Endothelial cell of umbilical vein (primary cell): ENCODE measurements around the gene NPSR1. TPM values are rescaled to one million over a fixed set of nuclear protein-coding genes. Genes with fewer than 3 reads are reported as not detected.

Experiments
- BruUV-seq: library from RNA; stranded (reverse); fragments of 400-500 nt; replicated peaks from 2 replicates; lab custom pipeline; 2021; lab: Mats Ljungman, UMichigan
- CTCF ChIA-PET: fragments of 300-600, 350-600 bp; sonication (Branson Sonifier 250); formaldehyde crosslinking; loops from one replicate; lab custom pipeline; 2021; ENCODE audit warnings: antibody characterized with exemption, inconsistent platforms; lab: Charles Lee
- POLR2A ChIA-PET: fragments of 300-600, 350-600 bp; sonication (Branson Sonifier 250); formaldehyde crosslinking; loops from one replicate; lab custom pipeline; 2021; ENCODE audit warnings: antibody characterized with exemption, inconsistent platforms; lab: Charles Lee
- DNase-seq: peaks from one replicate; pipeline ENCODE4 v3.0.0-alpha.2; 2011; ENCODE audit warnings: low read depth, low spot score
- FAIRE-seq: peaks from 2 replicates; lab custom pipeline; 2011; peaks lifted over from hg19 to GRCh38; lab: Jason Lieb, UNC
- H2AFZ ChIP-seq: 2 replicates; pipeline ENCODE4 v1.6.0; 2012; ENCODE audit warnings: low read depth, low read length, control low read depth, inconsistent platforms
- H3K27ac ChIP-seq: 2 replicates; pipeline ENCODE4 v1.5.1; 2011; ENCODE audit warnings: low read depth, mild to moderate bottlenecking, control low read depth, low read length, moderate library complexity; ENCODE audit not compliant: insufficient read depth
- H3K27me3 ChIP-seq, 2 experiments: 2 replicates each; pipeline versions ENCODE4 v1.6.0 to v1.6.1; 2011; ENCODE audit warnings: low read length in 2 of 2, mixed read lengths in 1 of 2; ENCODE audit not compliant: control insufficient read depth in 2 of 2, insufficient read depth in 2 of 2
- H3K36me3 ChIP-seq, 2 experiments: 2 replicates in 1 of 2; 3 replicates in 1 of 2; pipeline ENCODE4 v1.5.1; 2011; ENCODE audit warnings: low read length in 2 of 2, mild to moderate bottlenecking in 1 of 2, moderate library complexity in 1 of 2; ENCODE audit not compliant: control insufficient read depth in 2 of 2, insufficient read depth in 2 of 2; ENCODE audit errors: extremely low read depth in 1 of 2
- H3K4me1 ChIP-seq: 3 replicates; pipeline ENCODE4 v1.5.1; 2011; ENCODE audit warnings: mild to moderate bottlenecking, low read length; ENCODE audit not compliant: control insufficient read depth, insufficient read depth; ENCODE audit errors: extremely low read depth
- H3K4me2 ChIP-seq: 2 replicates; pipeline ENCODE4 v1.6.1; 2011; ENCODE audit warnings: low read length, control low read depth, mixed read lengths; ENCODE audit not compliant: insufficient read depth
- H3K4me3 ChIP-seq, 3 experiments: fragments of 200-600 bp in 1 of 3; sonication (generic), shearing (Covaris generic) in 1 of 3; replicated peaks in 1 of 3; 2 replicates each; pipeline ENCODE4 v1.5.1; 2011 to 2016; ENCODE audit warnings: control low read depth in 3 of 3, low read length in 3 of 3, mild to moderate bottlenecking in 2 of 3, inconsistent platforms in 1 of 3, low read depth in 1 of 3, moderate library complexity in 1 of 3; ENCODE audit not compliant: insufficient read depth in 1 of 3
- H3K79me2 ChIP-seq: 2 replicates; pipeline ENCODE4 v1.6.0; 2012; ENCODE audit warnings: low read length, inconsistent platforms; ENCODE audit not compliant: control insufficient read depth, insufficient read depth
- H3K9ac ChIP-seq: replicated peaks from 2 replicates; pipeline ENCODE3; 2011; ENCODE audit warnings: low read length, control low read depth; ENCODE audit not compliant: insufficient read depth; ENCODE audit errors: extremely low read depth
- H3K9me1 ChIP-seq: replicated peaks from 3 replicates; pipeline ENCODE4 v1.6.0; 2011; ENCODE audit warnings: mild to moderate bottlenecking, low read length; ENCODE audit not compliant: control insufficient read depth, insufficient read depth; ENCODE audit errors: extremely low read depth
- H3K9me3 ChIP-seq: replicated peaks from 2 replicates; pipeline ENCODE4 v1.5.1; 2012; ENCODE audit warnings: low read length, inconsistent platforms; ENCODE audit not compliant: control insufficient read depth, insufficient read depth
- H4K20me1 ChIP-seq: replicated peaks from 2 replicates; pipeline ENCODE3; 2011; ENCODE audit warnings: mild to moderate bottlenecking, low read length; ENCODE audit not compliant: control insufficient read depth, insufficient read depth; ENCODE audit errors: extremely low read depth
- CTCF ChIP-seq, 2 donors: IDR thresholded peaks; 1 replicate in 1 of 2; 2 replicates in 1 of 2; pipeline ENCODE4 v1.5.1; 2011; ENCODE audit warnings: low read length in 2 of 2, mild to moderate bottlenecking in 2 of 2, moderate library complexity in 2 of 2, control low read depth in 1 of 2, inconsistent platforms in 1 of 2, low read depth in 1 of 2; ENCODE audit not compliant: insufficient read depth in 1 of 2; ENCODE audit errors: extremely low read depth in 1 of 2
- EZH2 ChIP-seq: IDR thresholded peaks from 2 replicates; pipeline ENCODE4 v1.6.1; 2012; ENCODE audit warnings: borderline replicate concordance, low read depth, mild to moderate bottlenecking, moderate library complexity, low read length, inconsistent platforms; ENCODE audit not compliant: severe bottlenecking
- JUN ChIP-seq: IDR thresholded peaks from 2 replicates; pipeline ENCODE4 v1.6.1; 2011; ENCODE audit warnings: borderline replicate concordance, low read depth; ENCODE audit not compliant: insufficient read length, insufficient read depth
- MAX ChIP-seq: IDR thresholded peaks from 2 replicates; pipeline ENCODE4 v1.6.1; 2011; ENCODE audit not compliant: insufficient read depth, insufficient read length
- MYC ChIP-seq: IDR thresholded peaks from one replicate; pipeline ENCODE4 v1.6.1; 2011; ENCODE audit warnings: mild to moderate bottlenecking, low read depth, low read length
- POLR2A ChIP-seq: IDR thresholded peaks from 2 replicates; pipeline ENCODE4 v1.6.1; 2012; ENCODE audit warnings: low read depth, mild to moderate bottlenecking, control low read depth, low read length
- POLR2AphosphoS5 ChIP-seq: IDR thresholded peaks from 2 replicates; pipeline ENCODE4 v1.6.1; 2012; ENCODE audit warnings: low read depth, mild to moderate bottlenecking, control low read depth, low read length, moderate library complexity; ENCODE audit not compliant: insufficient read depth
- dilution Hi-C: fragments of 300-500 bp; cut with MboI; formaldehyde crosslinking; loops from one replicate; pipeline ENCODE4 v1.15.0; 2019; ENCODE audit warnings: low sequenced_read_pairs; ENCODE audit not compliant: extremely low pct_ligation_motif_present
- intact Hi-C: fragments of 100-400 bp; cut with micrococcal nuclease; formaldehyde crosslinking; loops from one replicate; pipeline ENCODE4 v1.10.0; 2022
- polyA plus RNA-seq, 4 experiments: library from polyadenylated mRNA; depleted of rRNA in 3 of 4; stranded (reverse) in 3 of 4; unstranded in 1 of 4; fragments of >200 nt; gene quantifications; 2 replicates each; pipeline versions ENCODE4 v1.2.1 to v1.2.3, GENCODE V29; 2011 to 2012; ENCODE audit warnings: missing spikeins in 1 of 4
- total RNA-seq: library from RNA; stranded (reverse); gene quantifications from 2 replicates; pipeline ENCODE4 v1.2.3, GENCODE V29; 2021

NPSR1 gene
- total and polyA plus RNA-seq, 2 donors (not counting 3 experiments of a cell fraction or from before 2014, with no cell fraction given): not detected

- BruUV-seq: no TSS peak
- Histone ChIP-seq H3K36me3 (no peaks in the 10 kb centered on the region), H4K20me1 (no peaks in the 10 kb centered on the region), H2AFZ (no peak overlapping the region), H3K79me2 (no peaks in the 10 kb centered on the region), H3K9me3 (no peaks in the 10 kb centered on the region), H3K9me1 (no peaks in the 10 kb centered on the region), H3K9ac (no peak overlapping the region), H3K4me3 (no peak overlapping the region), H3K4me2 (no peak overlapping the region), H3K27ac (no peak overlapping the region), H3K4me1 (no peaks in the 10 kb centered on the region), H3K27me3 (peaks cover 2 to 15% of the 10 kb centered on the region in 2 experiments)
- TF ChIP-seq JUN: no peak
- TF ChIP-seq POLR2AphosphoS5: no peak
- TF ChIP-seq CTCF (IDR thresholded peaks at IDR 0.05; ENCODE audit: extremely low read depth in 1 of 2, insufficient read depth in 1 of 2, low read depth in 1 of 2, low read length in 2 of 2): no peak
- no peak for TF ChIP-seq POLR2A
- no peak for TF ChIP-seq EZH2
- TF ChIP-seq MAX: no peak
- TF ChIP-seq MYC: no peak
- POLR2A ChIA-PET: no interaction called here
- CTCF ChIA-PET: interaction anchor here (0.7 to 1.6 kb wide), 6 partner anchors 10 to 867 kb away, joined by 3 to 4 read pairs (median 3); no protein-coding TSS in a partner anchor
- dilution Hi-C loops: no loop called here
- intact Hi-C loops: loop anchor here (2.0 kb wide), 1 partner anchor 65 kb away; no protein-coding TSS in a partner anchor
- FAIRE-seq (no peak), DNase-seq (no peak)
These were observed 99.6 kb downstream of the NPSR1 start for GRCh38 chr7:34757570-34758110.
